HCT116 (cell line): ENCODE data around the gene LNPEP.

Source experiments
- CTCF ChIP-seq, 3 experiments: fragments of 200-600 bp in 1 of 3; sonication (generic) in 1 of 3; IDR thresholded peaks in 2 of 3; conservative IDR thresholded peaks in 1 of 3; 2 replicates each; pipeline ENCODE4 v1.5.1; 2012 to 2017; ENCODE audit warnings: low read depth in 2 of 3, low read length in 2 of 3, antibody characterized with exemption in 1 of 3, borderline replicate concordance in 1 of 3, control low read depth in 1 of 3, mild to moderate bottlenecking in 1 of 3, mixed read lengths in 1 of 3, mixed run types in 1 of 3, moderate library complexity in 1 of 3; ENCODE audit not compliant: insufficient read depth in 1 of 3
- POLR2A ChIP-seq: IDR thresholded peaks from 2 replicates; pipeline ENCODE4 v1.7.0; 2011; ENCODE audit warnings: borderline replicate concordance; ENCODE audit not compliant: insufficient read depth, insufficient read length; ENCODE audit errors: extremely low read depth
- POLR2AphosphoS5 ChIP-seq: IDR thresholded peaks from 2 replicates; pipeline ENCODE4 v1.6.1; 2011; ENCODE audit warnings: mild to moderate bottlenecking, low read depth, low read length, moderate library complexity
- TF ChIP-seq, protein P1 (sequence below): IDR thresholded peaks from 2 replicates; pipeline ENCODE4 v1.6.1; 2011; ENCODE audit warnings: mild to moderate bottlenecking, low read length, moderate library complexity; ENCODE audit not compliant: insufficient replicate concordance; ENCODE audit errors: extremely low read depth

- no peak for TF ChIP-seq POLR2A
- TF ChIP-seq POLR2AphosphoS5 = no peak
- peak in 2 of 3 experiments; percentile 13 to 26; a peak in 2 of 6 replicates for TF ChIP-seq CTCF (IDR thresholded peaks at IDR 0.05 in 2 of 3, conservative IDR thresholded peaks at IDR 0.05 in 1 of 3; ENCODE audit: borderline replicate concordance in 1 of 3, insufficient read depth in 1 of 3, low read depth in 2 of 3, low read length in 2 of 3)
- TF ChIP-seq, protein P1, sequence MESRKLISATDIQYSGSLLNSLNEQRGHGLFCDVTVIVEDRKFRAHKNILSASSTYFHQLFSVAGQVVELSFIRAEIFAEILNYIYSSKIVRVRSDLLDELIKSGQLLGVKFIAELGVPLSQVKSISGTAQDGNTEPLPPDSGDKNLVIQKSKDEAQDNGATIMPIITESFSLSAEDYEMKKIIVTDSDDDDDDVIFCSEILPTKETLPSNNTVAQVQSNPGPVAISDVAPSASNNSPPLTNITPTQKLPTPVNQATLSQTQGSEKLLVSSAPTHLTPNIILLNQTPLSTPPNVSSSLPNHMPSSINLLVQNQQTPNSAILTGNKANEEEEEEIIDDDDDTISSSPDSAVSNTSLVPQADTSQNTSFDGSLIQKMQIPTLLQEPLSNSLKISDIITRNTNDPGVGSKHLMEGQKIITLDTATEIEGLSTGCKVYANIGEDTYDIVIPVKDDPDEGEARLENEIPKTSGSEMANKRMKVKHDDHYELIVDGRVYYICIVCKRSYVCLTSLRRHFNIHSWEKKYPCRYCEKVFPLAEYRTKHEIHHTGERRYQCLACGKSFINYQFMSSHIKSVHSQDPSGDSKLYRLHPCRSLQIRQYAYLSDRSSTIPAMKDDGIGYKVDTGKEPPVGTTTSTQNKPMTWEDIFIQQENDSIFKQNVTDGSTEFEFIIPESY = no peak
Observed at GRCh38 chr5:97046270-97046982, 110.5 kb downstream of the LNPEP start.
